Sciatic nerve (tissue), 2 donors: ENCODE measurements around the gene CCDC40. TPM values are rescaled to one million over a fixed set of nuclear protein-coding genes. Genes with fewer than 3 reads are reported as not detected.

ENCODE experiments used
- ATAC-seq: fragments of 200-7000 bp; cut with Tn5 transposase; one replicate; pipeline ENCODE4 v1.9.1; 2020; ENCODE audit warnings: mild to moderate bottlenecking, moderate library complexity
- DNase-seq: peaks from one replicate; pipeline ENCODE4 v3.0.0-alpha.2; 2020; ENCODE audit warnings: low spot score
- intact Hi-C: fragments of 100-400 bp; cut with DNase I; formaldehyde crosslinking; loops from one replicate; pipeline ENCODE4 v1.14.2; 2022
- total RNA-seq: library from RNA; stranded (reverse); fragmentation: NEBNext Ultra II Directional; extraction: Animal tissue kit (Norgen Biotek cat#: 25700); gene quantifications from one replicate; pipeline ENCODE4 v1.2.1, GENCODE V29; 2021
- donor health status: DM: no; HTN: no; CAD: no.
- donor health status: DM: no; HTN: no; CAD: no.

Gene CCDC40
- total RNA-seq, 1 donor from 2014 or later: 12.6 TPM

DNA sequence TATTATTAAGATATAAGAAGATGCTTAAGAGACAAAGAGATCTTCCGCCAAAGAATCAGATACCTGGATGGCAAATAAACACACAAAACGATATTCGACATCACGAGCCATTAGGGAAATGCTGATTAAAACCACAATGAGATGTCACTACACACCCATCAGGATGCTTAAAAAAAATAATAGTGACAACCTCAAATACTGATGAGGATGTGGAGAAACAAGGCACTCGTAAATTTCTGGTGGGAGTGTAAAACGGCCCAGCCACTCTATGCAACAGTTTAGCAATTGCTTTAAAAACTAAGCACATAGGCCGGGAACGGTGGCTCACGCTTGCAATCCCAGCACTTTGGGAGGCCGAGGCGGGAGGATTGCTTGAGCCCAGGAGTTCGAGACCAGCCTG is 40.2 kb upstream of the CCDC40 start:
- ATAC-seq (no peak), DNase-seq (no peak)
- intact Hi-C loops: no loop called here

DNA sequence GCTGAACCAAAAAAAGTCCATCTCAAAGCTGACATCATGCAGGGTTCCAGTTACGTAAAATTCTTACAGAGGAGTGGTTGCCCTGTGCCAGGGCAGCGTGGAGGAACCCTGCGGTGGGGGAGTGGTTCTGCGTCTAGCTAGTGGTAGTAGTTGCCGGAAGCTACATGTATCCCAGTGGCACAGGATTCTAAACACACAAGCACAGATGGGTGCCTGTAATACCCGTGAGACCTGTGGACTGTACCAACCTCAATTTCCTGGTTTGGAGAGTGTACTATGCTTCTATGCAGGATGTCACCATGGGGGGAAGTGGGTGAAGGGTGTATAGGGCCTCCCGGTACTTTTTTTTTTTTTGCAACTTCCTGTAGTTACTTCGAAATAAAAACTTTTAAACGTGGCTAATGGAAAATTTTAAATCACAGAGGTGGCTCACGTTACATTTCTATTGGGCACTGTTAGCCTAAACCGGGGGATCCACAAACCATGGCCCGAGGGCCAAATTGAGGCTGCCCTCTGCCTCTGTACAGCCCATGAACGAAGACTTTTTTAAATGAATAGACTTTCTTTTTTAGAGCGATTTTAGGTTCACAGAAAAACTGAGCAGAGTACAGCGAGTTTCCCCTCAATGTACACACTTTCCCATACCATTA is 39.3 kb upstream of the CCDC40 start:
- intact Hi-C loops: no loop called here
- no peak for ATAC-seq
- DNase-seq: no peak

DNA sequence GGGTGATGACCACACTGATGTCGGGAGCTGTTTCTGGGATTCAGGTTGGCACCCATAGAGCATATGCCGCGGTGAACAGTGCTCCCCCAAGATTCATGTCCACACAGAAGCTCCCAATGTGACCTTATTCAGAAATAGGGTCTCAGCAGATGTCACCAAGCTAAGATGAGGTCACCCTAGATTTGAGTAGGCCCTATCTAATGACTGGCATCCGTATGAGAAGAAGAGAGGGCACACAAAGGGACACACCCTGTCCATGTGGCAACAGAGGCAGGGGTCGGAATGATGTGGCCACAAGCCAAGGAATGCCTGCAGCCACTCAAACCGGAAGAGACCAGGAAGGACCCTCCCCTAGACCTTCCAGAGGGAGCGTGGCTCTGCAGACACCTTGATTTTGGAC is 36.3 kb upstream of the CCDC40 start:
- no peak for ATAC-seq
- intact Hi-C loops: no loop called here
- no peak for DNase-seq

DNA sequence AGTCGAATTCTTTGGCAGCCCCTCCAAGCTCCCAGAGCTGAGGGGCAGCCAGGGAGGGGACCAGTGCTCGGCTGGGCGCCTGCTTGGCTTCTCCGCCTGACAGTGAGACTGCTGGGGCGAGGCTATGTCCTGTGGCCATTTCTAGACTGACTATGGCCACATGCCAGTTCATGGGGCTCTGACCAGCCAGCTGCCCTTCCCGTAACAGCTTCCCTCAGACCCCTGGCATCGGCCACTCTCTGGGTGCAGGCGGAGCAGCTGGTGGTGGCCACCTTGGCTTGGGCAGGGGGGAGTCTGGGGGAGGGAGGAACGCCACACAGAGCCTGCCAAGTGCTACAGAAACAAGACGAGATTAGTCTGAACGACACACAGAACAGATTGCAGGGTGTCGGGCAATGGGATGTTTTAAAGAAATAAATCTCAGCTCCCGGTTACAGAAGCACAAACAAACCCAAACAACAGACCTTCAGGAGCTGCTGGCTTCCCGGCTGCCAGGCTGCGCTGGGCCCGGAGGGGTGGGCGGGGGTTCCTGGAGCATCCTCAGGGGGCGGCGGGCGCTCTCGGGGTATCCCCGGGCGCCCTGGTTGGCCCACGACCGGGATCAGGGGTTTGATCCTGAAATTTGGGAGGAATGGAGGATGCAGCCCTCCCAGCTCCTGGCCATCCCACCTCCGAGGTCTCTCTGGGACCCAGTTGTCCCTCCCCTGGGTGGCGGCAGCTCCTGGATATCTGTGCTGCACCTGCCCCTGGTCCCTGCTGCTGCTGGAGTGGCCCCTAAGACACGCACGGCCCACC is 35.3 kb upstream of the CCDC40 start:
- DNase-seq (no peak), ATAC-seq (no peak)
- intact Hi-C loops: no loop called here

DNA sequence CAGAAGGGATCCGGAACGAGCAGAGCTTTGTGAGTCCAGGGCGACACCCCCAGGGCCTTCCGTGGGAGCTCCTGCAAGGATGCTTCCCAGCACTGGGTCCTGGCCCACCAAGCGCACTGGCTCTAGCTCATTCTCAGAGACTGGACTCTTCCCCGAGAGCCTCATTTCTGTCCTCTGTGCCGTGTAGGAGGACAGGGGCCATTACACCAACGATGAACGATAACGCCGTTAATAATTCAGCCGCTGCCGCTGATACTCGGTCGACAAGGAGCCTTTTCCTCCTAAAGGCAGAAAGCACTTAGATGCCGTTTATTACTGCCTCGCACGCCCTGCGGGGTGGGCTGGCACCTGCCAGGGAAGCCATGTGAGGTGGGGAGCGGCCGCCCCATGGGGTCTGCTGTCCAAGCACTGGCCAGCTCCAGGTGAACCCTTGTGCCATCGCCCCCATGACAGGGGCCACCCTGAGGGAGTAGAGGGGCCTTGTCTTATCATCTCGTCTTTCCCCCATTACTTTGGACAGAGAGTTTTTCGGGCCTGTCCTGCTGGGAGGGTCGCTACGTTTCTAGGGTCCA is 34.3 kb upstream of the CCDC40 start:
- intact Hi-C loops: no loop called here
- ATAC-seq: no peak

DNA sequence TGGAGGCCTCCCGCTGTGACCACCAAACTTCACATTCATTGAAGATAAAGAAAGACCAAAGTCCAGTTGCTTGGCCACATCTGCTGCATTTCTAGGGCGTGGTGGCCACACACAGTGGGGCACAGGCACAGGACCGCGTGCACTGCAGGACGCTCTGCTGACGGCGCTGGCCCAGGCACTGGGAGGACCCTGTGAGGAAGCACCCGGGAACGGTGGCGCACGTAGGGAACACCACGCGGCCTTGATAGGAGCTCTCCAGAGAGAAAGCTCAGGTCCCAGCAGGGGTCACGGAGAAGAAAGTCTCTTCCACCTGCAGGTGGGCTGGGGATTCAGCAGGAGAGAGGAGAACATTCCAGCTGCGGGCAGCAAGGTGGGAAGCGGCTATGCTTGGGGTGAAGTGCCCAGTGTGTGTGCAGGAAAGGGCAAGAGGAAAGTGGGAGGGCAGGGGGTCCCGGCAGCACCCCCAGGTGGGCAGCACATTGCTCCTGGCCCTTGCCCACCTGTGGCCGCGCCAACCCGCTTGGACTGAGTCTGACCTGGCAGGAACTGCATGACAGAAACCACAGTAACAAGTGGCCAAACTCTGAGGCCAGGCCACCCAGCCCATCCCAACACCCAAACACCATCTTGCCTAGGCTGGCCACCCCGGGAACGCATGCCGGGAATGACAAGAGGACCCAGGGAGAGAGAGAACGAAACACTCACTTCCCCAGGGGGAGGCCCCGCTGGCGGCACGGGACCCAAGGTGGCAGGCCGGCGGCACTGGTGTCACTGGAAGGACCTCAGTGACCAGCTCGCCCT is 33.6 kb upstream of the CCDC40 start:
- intact Hi-C loops: no loop called here
- no peak for ATAC-seq
- DNase-seq: no peak

More for the DNA sequence above, 34.3 kb upstream of the CCDC40 start:
- no peak for DNase-seq

DNA sequence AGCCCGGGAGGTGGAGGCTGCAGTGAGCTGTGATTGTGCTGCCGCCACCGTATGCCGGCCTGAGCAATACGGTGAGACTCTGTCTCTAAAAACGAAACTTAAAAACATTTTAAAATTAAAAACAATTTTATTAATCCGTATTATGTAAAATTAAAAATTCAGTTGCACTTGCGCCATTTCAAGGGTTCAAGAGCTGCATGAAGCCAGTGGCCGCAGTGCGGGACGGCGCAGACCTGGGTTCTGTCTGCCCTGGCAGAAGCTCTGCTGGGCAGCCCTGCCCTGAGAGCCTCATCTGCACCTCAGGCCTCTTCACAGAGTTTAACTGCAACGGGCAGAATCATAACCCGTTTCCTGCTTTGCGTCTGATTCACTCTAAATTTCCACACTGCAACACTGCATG is 32.5 kb upstream of the CCDC40 start:
- DNase-seq (no peak), ATAC-seq (no peak)
- intact Hi-C loops: no loop called here

DNA sequence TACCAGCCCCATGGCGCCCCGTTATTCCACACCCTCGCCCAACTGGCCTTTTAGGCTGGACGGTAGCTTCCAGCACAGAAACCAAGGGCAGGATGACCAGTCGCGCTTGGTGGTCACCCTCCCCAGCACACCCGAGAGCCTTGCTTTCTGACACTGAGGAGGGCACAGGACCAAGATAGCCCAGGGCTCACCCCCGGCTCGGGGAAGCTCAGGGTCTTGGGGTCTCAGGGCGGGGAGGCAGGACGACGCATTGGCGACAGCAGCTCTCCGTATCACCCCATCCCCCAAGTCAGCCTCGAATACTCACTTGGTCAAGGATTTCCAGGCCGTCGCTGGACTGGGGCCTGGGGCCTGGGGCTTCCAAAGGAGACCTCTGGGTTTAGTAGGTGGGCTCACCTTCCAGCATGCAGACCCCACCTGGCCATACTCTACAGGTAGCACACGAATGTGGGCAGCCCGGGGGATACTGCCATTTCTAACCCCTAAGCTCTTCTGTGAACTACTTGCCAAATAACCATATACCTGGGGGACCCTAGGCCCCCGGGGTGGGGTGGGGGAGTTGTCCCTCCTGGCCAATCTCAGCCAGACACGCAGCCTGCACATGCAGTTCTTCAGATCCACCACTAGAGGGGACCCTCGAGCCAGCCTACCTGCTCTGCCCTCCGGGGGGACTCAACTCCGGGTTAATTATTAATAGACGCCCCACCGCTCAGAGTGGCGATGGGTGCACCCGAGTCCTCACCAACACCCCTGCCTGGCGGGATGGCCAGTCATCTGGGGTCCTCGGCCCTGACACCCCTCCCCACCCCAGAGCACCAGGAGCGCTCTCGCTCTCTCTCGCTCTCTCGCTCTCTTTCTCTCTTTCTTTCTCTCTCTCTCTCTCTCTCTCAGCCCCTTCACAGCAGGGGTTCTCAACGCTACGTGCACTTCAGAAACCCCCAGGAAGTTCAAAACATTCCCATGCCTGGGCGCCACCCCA is 30.8 kb upstream of the CCDC40 start:
- peak; percentile 50 for ATAC-seq
- intact Hi-C loops: no loop called here
- DNase-seq: peak; percentile 79

DNA sequence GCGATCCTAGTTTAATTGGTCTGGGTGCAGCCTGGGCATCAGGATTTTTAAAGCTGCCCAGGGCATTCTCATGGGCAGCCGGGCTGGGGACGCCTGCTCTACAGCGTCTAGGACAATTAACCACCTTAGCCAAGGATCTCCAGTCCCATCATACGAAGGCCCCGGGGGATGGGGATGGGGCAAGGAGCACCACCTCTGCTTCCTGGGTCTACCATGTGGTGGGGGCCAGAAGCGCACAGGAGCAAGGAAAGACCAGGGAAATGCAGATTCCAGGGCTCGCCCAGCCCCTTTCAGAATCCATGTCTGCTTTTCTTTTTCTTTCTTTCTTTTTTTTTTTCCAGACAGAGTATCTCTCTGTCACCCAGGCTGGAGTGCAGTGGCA is 30.1 kb upstream of the CCDC40 start:
- intact Hi-C loops: no loop called here
- no peak for ATAC-seq
- no peak for DNase-seq

DNA sequence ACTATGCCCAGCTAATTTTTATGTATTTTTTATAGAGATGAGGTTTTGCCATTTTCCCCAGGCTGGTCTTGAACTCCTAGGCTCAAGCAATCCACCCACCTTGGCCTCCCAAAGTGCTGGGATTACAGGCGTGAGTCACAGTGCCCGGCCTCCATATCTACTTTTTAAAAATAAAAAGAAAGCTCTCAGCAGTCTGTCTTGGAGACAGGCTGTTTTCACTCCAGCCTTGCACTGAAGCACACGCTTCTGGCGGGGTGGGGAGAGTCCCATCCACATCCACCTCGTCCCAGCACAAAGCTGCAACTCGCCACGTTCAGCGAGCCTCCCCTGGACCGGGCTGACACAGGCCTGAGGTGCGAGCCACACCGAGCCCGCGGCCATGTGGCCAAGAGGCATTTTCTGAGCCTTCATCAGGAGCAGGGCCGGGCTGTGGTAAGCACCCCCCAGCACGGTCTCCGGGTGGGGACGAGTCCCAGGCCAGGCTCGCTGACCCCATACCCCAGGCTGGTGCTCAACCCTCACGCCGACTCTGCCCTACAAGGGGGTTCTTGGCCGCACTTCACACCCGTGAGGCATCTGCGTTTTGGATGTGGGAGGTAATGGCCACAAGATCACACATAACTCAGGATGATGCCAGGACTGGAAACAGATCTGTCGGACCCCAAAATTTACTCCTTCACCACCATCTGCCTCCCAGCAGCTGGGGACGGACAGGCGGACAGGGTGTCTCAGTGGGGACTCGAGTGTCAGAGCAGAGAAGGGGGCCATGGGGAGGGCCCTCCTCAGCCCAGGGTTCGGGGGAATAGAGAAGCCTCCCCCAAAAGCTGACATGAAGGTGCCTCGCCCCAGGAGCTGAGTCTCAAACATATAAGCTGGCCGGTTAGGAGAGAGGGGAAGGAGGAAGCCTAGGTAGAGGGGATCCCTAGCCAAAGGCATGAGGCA is 29.4 kb upstream of the CCDC40 start:
- no peak for ATAC-seq
- intact Hi-C loops: no loop called here
- no peak for DNase-seq

DNA sequence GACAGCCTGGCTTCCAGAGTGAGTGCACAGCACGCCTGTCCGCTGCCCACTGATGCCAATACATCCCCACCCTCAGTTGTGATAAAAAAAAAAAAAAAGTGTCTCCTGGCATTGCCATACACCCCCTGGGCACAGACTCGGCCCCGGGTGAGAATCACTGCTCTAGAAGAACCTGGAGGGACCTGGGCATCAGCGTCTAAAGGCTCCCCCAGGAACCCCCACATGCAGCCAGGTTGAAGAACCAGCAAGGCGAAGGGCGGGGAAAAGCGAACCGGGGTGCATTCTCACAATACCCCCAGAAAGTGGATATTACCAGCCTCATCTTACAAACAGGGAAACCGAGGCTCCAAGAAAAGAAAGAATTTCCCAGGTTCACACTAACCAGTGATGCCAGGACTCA is 28.5 kb upstream of the CCDC40 start:
- ATAC-seq: no peak

DNA sequence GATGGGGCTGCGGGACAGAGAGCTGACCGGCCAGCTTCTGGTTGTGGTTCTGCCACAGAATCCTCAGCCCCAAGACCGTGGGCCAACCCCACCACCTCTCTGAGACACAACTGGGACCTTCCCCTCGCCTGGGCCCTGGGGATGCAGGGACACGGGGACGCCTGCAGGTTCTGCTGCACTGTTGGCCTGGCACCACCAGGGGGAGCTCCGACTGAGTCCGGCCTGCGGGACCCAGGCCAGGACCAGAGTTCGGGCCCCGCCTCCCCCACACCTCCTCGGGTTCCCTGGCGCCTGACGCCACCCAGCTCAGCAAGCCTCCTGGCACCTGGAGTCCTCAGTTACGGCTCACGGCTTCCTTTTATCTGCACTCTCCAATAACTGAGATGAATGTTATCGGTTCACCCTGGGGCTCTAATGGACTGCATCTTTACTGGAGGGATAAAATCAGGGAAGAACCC is 28.0 kb upstream of the CCDC40 start:
- ATAC-seq (peak; percentile 86), DNase-seq (peak; percentile 89)
- intact Hi-C loops: no loop called here

More for the DNA sequence above, 28.5 kb upstream of the CCDC40 start:
- intact Hi-C loops: no loop called here
- no peak for DNase-seq

DNA sequence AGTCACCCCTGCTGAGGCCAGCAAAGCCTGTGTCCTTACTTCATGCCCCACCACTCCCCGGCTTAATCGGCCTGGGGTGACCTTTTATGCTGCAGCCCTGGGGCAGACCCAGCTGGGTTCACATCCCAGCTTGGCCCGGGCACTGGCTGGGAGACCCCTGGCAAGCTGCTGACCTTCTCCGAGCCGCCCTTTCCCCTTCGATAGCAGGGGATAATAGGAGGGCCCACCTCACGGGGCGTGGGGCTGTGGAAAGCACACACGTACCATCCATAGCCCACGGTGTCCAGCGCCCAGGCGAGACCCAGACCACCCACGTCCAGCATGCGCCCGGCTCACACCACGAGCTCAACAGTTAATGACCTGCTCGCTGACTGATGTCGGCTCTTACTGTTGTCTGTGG is 27.6 kb upstream of the CCDC40 start:
- intact Hi-C loops: no loop called here
- no peak for DNase-seq
- ATAC-seq: peak; percentile 27

DNA sequence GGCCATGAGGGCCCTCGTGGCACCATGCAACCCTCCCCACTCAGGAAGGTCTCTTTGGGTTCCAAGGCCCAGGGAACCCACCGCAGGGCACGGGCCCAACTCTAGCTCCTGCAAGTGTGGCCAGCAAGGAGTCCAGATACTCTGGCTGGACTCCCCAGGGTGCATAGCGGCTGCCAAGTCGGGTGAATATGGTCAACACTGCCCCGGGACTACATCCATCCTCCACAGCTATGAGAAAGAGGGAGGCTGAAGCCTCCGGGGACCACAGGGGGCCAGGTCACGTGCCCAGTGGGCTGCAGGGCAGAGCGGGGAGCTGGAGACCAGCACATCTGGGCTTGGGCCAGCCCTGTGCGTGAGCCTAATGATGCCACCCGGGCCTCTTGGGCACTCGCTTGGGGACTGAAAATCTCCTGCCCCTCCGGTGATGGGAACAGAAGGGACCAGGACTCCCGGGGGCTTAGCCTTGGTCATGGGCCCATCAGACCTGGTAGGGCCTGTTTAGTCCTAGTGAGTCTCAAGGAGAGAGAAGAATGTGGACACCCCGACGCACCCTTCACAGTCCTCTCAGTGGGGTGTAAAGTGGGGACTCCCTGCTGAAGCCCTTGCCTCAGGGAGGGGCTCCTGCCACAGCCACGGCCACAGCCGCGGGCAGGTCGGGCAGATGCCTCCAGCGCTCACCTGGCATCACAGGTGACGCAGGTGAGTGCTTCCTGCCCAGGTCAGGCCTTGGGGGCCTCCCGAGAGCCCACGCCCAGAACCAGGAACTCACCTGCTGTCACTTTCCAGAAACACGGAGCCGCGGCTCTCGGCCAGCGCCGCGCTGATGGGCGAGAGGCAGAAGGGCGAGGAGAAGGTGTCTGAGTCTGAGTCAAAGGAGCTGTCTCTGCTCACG is 26.8 kb upstream of the CCDC40 start:
- ATAC-seq (peak; percentile 8), DNase-seq (no peak)
- intact Hi-C loops: no loop called here

DNA sequence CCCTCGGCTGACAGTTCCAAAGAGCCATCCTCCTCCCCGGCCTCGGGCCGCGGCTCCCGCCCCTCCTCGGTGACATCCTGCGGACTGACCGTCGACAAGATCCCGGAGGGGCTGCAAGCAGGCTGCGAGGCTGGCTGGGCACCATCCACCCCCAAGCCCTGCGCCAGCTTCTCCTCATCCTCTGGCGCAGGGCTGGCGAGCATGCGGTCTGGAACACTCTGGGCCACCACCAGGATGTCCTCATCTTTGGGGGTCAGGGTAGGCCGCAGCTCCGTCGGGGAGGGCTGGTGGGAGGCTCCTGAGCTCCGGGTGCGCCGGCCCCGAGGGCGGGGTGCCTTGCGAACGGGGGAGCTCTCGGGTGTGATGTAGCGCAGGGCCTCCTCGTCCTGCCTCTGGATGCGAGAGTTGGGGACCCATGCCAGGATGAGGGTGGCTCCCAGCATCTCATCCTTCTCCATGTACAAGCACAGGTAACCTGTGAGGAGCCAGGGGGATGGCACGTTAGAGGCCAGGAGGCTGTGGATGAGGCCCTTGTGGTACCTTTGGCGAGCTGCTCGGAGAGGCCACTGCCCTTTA is 26.1 kb upstream of the CCDC40 start:
- intact Hi-C loops: no loop called here
- DNase-seq (no peak), ATAC-seq (no peak)

DNA sequence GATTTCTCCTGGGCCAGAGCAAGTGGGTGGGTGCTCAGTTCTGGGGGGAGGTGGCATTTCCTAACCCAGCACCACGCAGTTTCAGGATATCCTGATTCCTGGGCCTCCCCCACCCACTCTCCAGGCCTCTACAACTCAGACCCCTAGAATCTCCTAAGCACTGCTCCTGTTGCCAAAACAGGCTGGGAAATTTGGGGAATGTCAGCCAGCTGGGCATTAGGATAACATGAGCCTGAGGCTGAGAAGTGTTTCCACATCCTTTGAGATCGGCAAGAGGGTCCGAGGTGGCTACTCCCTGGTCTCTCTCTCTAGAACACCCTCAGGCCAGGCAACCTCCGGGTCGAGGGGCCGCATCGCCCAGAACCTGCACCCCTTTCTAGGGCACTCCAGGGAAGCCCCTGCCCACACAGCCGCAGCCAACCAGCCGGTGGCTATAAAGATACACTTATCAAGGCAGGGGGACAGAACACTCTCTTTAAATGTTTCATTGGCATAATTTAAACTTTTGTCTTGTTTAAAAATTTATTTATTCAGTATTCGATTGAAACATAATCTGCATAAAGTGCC is 24.4 kb upstream of the CCDC40 start:
- intact Hi-C loops: no loop called here
- no peak for DNase-seq
- no peak for ATAC-seq
